K562 (cell line): Measurements from ENCODE around the gene IFT122. TPM values are rescaled to one million over a fixed set of nuclear protein-coding genes. Genes with fewer than 3 reads are reported as not detected.
"Not testable (repeated sequence)": the region's sequence is repeated elsewhere in the genome, so short reads cannot be mapped to it uniquely, and the experiment has no call there.

Experiments used
- ATAC-seq: fragments of 200-7000 bp; cut with Tn5 transposase; 3 replicates; pipeline ENCODE4 v1.9.1; 2020; ENCODE audit warnings: moderate library complexity
- BruUV-seq: library from RNA; stranded (reverse); fragments of 400-500 nt; replicated peaks from 2 replicates; lab custom pipeline; 2021; lab: Mats Ljungman, UMichigan
- CTCF ChIA-PET: fragments of 300-600 bp; formaldehyde crosslinking; extraction: SDS; loops from one replicate; lab custom pipeline; 2021; ENCODE audit warnings: low intra/inter-chr PET ratio; lab: Yijun Ruan, JAX
- POLR2A ChIA-PET: fragments of 300-600, 350-650 bp; sonication (Branson Sonifier 250); formaldehyde crosslinking; extraction: SDS; loops from one replicate; lab custom pipeline; 2021; ENCODE audit warnings: antibody characterized with exemption, inconsistent platforms; lab: Yijun Ruan, JAX
- DNase-seq, 4 experiments: peaks; one replicate each; pipeline versions ENCODE4 v3.0.0 to v3.0.0-alpha.2; 2011 to 2018; ENCODE audit warnings: low spot score in 3 of 4, mixed read lengths in 3 of 4; ENCODE audit errors: extremely low read depth in 1 of 4
- FAIRE-seq: peaks from 2 replicates; lab custom pipeline; 2011; peaks lifted over from hg19 to GRCh38; lab: Jason Lieb, UNC
- H2AFZ ChIP-seq: 2 replicates; pipeline ENCODE4 v1.6.0; 2011; ENCODE audit warnings: low read depth, low read length, control low read depth, inconsistent platforms
- H3K27ac ChIP-seq: fragments of 200-600 bp; 3 replicates; pipeline ENCODE4 v1.8.0; 2011; ENCODE audit warnings: low read depth, mild to moderate bottlenecking, control low read depth, inconsistent platforms, low read length, moderate library complexity, mixed read lengths; ENCODE audit errors: extremely low read depth
- H3K27me3 ChIP-seq, 2 experiments: fragments of 300-600 bp in 1 of 2; 2 replicates in 1 of 2; 3 replicates in 1 of 2; pipeline versions ENCODE4 v1.6.0 to v1.8.0; 2011; ENCODE audit warnings: inconsistent platforms in 2 of 2, low read length in 2 of 2, mild to moderate bottlenecking in 1 of 2, mixed read lengths in 1 of 2, moderate library complexity in 1 of 2; ENCODE audit not compliant: control insufficient read depth in 2 of 2, insufficient read depth in 2 of 2
- H3K36me3 ChIP-seq: fragments of 300-600 bp; 3 replicates; pipeline ENCODE4 v1.8.0; 2011; ENCODE audit warnings: mild to moderate bottlenecking, low read length, inconsistent platforms; ENCODE audit not compliant: control insufficient read depth, insufficient read depth
- H3K4me1 ChIP-seq, 2 experiments: fragments of 200-600 bp in 1 of 2; replicated peaks in 1 of 2; 2 replicates in 1 of 2; 3 replicates in 1 of 2; pipeline versions ENCODE4 v1.5.1 to v1.8.0; 2011; ENCODE audit warnings: inconsistent platforms in 2 of 2, low read length in 2 of 2, mild to moderate bottlenecking in 1 of 2, mixed read lengths in 1 of 2, moderate library complexity in 1 of 2; ENCODE audit not compliant: control insufficient read depth in 2 of 2, insufficient read depth in 2 of 2
- H3K4me2 ChIP-seq: 2 replicates; pipeline ENCODE4 v1.6.1; 2011; ENCODE audit warnings: low read length, control low read depth, inconsistent platforms, mixed read lengths; ENCODE audit not compliant: insufficient read depth
- H3K4me3 ChIP-seq: fragments of 200-600 bp; sonication (generic), shearing (Covaris generic); 2 replicates; pipeline ENCODE4 v1.5.1; 2016; ENCODE audit warnings: control low read depth, inconsistent platforms
- H3K79me2 ChIP-seq: fragments of 200-600 bp; 3 replicates; pipeline ENCODE4 v1.8.0; 2011; ENCODE audit warnings: low read length, inconsistent platforms; ENCODE audit not compliant: control insufficient read depth, insufficient read depth
- H3K9ac ChIP-seq, 2 experiments: 2 replicates each; pipeline versions ENCODE4 v1.6.0 to v1.6.1; 2011; ENCODE audit warnings: low read depth in 2 of 2, low read length in 2 of 2, control low read depth in 1 of 2, inconsistent platforms in 1 of 2, mild to moderate bottlenecking in 1 of 2, mixed read lengths in 1 of 2; ENCODE audit not compliant: insufficient read depth in 1 of 2
- H3K9me1 ChIP-seq: one replicate; pipeline ENCODE4 v1.6.0; 2011; ENCODE audit warnings: inconsistent platforms, mild to moderate bottlenecking, low read length, moderate library complexity; ENCODE audit not compliant: control insufficient read depth, insufficient read depth
- H3K9me3 ChIP-seq: replicated peaks from 2 replicates; pipeline ENCODE4 v1.5.1; 2011; ENCODE audit warnings: low read depth, low read length, inconsistent platforms; ENCODE audit not compliant: control insufficient read depth, insufficient read depth
- H4K20me1 ChIP-seq: replicated peaks from 2 replicates; pipeline ENCODE4 v1.6.1; 2011; ENCODE audit warnings: low read length, inconsistent platforms, mixed read lengths; ENCODE audit not compliant: control insufficient read depth, insufficient read depth
- WGBS: fragments of 100-300 bp; shearing (Covaris generic); methylation state at CpG from one replicate; pipeline ENCODE4 v1.1.6; 2016; ENCODE audit warnings: low coverage, mixed read lengths; ENCODE audit not compliant: insufficient coverage; ENCODE audit errors: missing lambda C conversion rate; 5-methylcytosine and 5-hydroxymethylcytosine counted together
- in situ Hi-C: fragments of 300-500 bp; cut with MboI; formaldehyde crosslinking; loops from 4 replicates; pipeline ENCODE4 v1.15.0; 2018; ENCODE audit warnings: inconsistent platforms, mixed read lengths
- intact Hi-C: fragments of 100-400 bp; cut with micrococcal nuclease; formaldehyde crosslinking; loops from 2 replicates; pipeline ENCODE4 v1.14.2; 2022
- polyA plus RNA-seq, 8 experiments: library from polyadenylated mRNA; depleted of rRNA in 4 of 8; stranded (reverse) in 5 of 8; unstranded in 3 of 8; fragments of >200 nt; fragmentation: Nextera tagmentation in 2 of 8; fragmentation: Illumina TruSeq in 1 of 8; extraction: Ambion mirVana in 2 of 8; extraction: Trizol in 1 of 8; gene quantifications; 2 replicates each; pipeline versions ENCODE4 v1.2.1 to v1.2.3, GENCODE V29; 2011 to 2014; ENCODE audit warnings: inconsistent platforms in 1 of 8, missing spikeins in 1 of 8
- total RNA-seq, 7 experiments: library from RNA; depleted of rRNA in 6 of 7; stranded (reverse); fragments of >200 nt in 6 of 7; fragmentation: Illumina TruSeq in 2 of 7; extraction: Trizol in 2 of 7; gene quantifications; 2 replicates each; pipeline versions ENCODE4 v1.2.1 to v1.2.3, GENCODE V29; 2011 to 2021; ENCODE audit warnings: low replicate concordance in 1 of 7

The IFT122 gene
- total and polyA plus RNA-seq, 9 of the 15 experiments (the other 6 are each of a cell fraction or from before 2014, with no cell fraction given), result 2.4 to 11.5 (median 7.7) TPM

DNA sequence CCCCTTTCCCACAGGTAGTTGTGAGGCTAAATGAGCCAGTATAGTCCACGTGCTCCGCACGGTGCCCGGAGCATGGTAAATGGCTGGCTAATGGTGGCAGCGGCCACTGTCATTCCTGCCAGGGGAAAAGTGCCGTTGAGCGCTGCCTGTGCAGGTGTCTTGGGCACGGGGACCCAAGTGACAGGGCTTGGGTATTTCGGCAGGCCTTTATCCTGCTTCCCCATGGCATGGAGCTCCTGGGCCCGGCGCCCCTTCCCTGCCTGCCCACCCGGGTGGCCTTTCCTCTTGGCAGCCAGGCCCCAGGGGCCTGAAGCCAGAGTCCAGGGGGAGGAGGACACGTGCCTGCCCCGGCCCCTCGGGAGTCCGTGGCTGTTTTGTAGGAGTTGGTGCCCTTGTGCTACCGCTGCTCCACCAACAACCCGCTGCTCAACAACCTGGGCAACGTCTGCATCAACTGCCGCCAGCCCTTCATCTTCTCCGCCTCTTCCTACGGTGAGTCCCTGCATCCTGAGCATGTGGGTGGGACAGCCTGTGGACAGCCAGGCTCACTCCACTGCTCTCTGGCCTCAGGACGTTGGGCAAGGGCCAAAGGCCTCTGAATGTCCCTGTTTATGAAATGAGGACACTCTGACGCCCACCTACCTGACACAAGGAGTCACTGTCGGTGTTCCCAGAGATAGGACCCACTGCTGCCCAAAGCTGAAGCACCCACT lies 75.2 kb downstream of the IFT122 start:
- H3K27ac ChIP-seq, H4K20me1 ChIP-seq, FAIRE-seq, H3K36me3 ChIP-seq, H3K79me2 ChIP-seq, CTCF ChIA-PET, intact Hi-C loops, ATAC-seq, H3K9me3 ChIP-seq, POLR2A ChIA-PET, H3K9ac ChIP-seq, DNase-seq, H3K9me1 ChIP-seq, BruUV-seq, H3K4me1 ChIP-seq, H2AFZ ChIP-seq, H3K27me3 ChIP-seq, H3K4me3 ChIP-seq, H3K4me2 ChIP-seq, in situ Hi-C loops: not testable (repeated sequence)
- 68% methylated on average over 12 of the region's 25 CpGs for WGBS

DNA sequence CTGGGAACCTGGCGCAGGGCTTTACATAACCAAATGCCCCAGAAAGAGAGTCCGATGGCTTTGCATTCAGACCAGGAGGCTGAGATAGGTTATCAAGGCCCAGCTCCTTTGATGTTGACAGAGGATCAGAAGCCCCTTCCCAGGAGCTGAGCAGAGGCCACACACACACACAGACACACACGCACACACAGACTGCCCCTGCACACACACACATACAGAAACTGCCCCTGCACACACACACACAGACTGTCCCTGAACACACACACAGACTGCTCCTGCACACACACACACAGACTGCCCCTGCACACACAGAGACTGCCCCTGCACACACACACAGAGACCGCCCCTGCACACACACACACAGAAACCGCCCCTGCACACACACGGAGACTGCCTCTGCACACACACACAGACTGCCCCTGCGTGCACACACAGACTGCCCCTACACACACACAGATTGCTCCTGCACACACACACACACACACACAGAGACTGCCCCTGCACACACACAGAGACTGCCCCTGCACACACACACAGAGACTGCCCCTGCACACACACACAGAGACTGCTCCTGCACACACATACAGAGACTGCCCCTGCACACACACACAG lies 75.9 kb downstream of the IFT122 start:
- CTCF ChIA-PET, DNase-seq, H3K4me3 ChIP-seq, H3K9me1 ChIP-seq, H3K9ac ChIP-seq, H2AFZ ChIP-seq, H3K27me3 ChIP-seq, H3K27ac ChIP-seq, H3K36me3 ChIP-seq, BruUV-seq, intact Hi-C loops, H3K4me2 ChIP-seq, H3K9me3 ChIP-seq, POLR2A ChIA-PET, H4K20me1 ChIP-seq, in situ Hi-C loops, FAIRE-seq, H3K4me1 ChIP-seq, ATAC-seq, H3K79me2 ChIP-seq: not testable (repeated sequence)
- WGBS, result 86% methylated on average over 1 of the region's 7 CpGs
